Measurements from ENCODE around the gene ACTN4.

Gene ACTN4

GRCh38 chr19:38709671-38710415, 62.4 kb downstream of the ACTN4 start:
- POLR2A ChIA-PET: interaction anchor here (0.7 to 1.0 kb wide), 2 partner anchors 10 to 63 kb away, joined by 3 read pairs; partner anchors contain the start of gene ACTN4
- no peak for DNase-seq (ENCODE audit: low read depth, low spot score)
- H3K4me3 ChIP-seq (ENCODE audit: low read depth, low read length): no peak overlapping the region
- TF ChIP-seq, protein P1, sequence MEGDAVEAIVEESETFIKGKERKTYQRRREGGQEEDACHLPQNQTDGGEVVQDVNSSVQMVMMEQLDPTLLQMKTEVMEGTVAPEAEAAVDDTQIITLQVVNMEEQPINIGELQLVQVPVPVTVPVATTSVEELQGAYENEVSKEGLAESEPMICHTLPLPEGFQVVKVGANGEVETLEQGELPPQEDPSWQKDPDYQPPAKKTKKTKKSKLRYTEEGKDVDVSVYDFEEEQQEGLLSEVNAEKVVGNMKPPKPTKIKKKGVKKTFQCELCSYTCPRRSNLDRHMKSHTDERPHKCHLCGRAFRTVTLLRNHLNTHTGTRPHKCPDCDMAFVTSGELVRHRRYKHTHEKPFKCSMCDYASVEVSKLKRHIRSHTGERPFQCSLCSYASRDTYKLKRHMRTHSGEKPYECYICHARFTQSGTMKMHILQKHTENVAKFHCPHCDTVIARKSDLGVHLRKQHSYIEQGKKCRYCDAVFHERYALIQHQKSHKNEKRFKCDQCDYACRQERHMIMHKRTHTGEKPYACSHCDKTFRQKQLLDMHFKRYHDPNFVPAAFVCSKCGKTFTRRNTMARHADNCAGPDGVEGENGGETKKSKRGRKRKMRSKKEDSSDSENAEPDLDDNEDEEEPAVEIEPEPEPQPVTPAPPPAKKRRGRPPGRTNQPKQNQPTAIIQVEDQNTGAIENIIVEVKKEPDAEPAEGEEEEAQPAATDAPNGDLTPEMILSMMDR (IDR thresholded peaks at IDR 0.05; ENCODE audit: insufficient read depth, low read length, missing control alignments): no peak
- CTCF ChIA-PET: interaction anchor here (0.8 to 3.1 kb wide), 3 partner anchors 8 to 75 kb away, joined by 3 to 14 read pairs (median 4); no protein-coding TSS in a partner anchor

DNA sequence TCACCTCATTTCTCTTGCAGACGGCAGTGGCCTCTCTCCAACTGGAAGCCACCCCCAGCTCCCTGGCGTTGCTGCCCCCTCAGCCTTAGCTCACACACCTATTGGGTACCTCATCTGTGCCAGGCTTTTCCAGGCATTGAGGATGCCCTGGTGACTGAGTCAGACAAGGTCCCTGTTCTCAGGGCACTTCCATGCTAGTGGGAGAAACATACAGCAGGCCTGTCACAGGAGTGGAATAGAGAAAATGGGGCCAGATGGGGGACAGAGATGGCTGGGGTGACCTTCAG, 62.9 kb downstream of the ACTN4 start:
- no peak for DNase-seq (ENCODE audit: low read depth, low spot score)
- no peak overlapping the region for H3K4me3 ChIP-seq (ENCODE audit: low read depth, low read length)
- ChIA-PET POLR2A (interaction anchor here (1.0 kb wide), 1 partner anchor 63 kb away, joined by 3 read pairs; the partner anchor contains the start of gene ACTN4), CTCF (interaction anchor here (0.8 to 3.1 kb wide), 4 partner anchors 9 to 75 kb away, joined by 3 to 14 read pairs (median 4); no protein-coding TSS in a partner anchor)
- TF ChIP-seq, protein P1 (IDR thresholded peaks at IDR 0.05; ENCODE audit: insufficient read depth, low read length, missing control alignments): no peak

- POLR2A ChIA-PET: interaction anchor here (1.1 to 1.4 kb wide), 3 partner anchors 12 to 92 kb away, joined by 3 to 4 read pairs (median 3); partner anchors contain the start of gene EIF3K
These were observed 63.7 kb downstream of the ACTN4 start for GRCh38 chr19:38710928-38711725.

GRCh38 chr19:38711726-38712153, 64.3 kb downstream of the ACTN4 start:
- ChIA-PET CTCF (interaction anchor here (0.9 to 3.1 kb wide), 5 partner anchors 12 to 219 kb away, joined by 4 to 14 read pairs (median 4); partner anchors contain the start of genes MRPS12 and SARS2), POLR2A (interaction anchor here (1.1 to 1.4 kb wide), 3 partner anchors 11 to 93 kb away, joined by 3 to 4 read pairs (median 3); partner anchors contain the start of gene EIF3K)
- no peak for DNase-seq (ENCODE audit: low read depth, low spot score)
- TF ChIP-seq, protein P1 (IDR thresholded peaks at IDR 0.05; ENCODE audit: insufficient read depth, low read length, missing control alignments): peak; percentile 4
- no peak overlapping the region for H3K4me3 ChIP-seq (ENCODE audit: low read depth, low read length)

More at GRCh38 chr19:38710928-38711725, 63.7 kb downstream of the ACTN4 start:
- TF ChIP-seq, protein P1 (IDR thresholded peaks at IDR 0.05; ENCODE audit: insufficient read depth, low read length, missing control alignments): no peak
- no peak for DNase-seq (ENCODE audit: low read depth, low spot score)
- CTCF ChIA-PET: interaction anchor here (0.9 to 3.1 kb wide), 6 partner anchors 10 to 219 kb away, joined by 4 to 14 read pairs (median 4); partner anchors contain the start of genes MRPS12 and SARS2
- no peak overlapping the region for H3K4me3 ChIP-seq (ENCODE audit: low read depth, low read length)

DNA sequence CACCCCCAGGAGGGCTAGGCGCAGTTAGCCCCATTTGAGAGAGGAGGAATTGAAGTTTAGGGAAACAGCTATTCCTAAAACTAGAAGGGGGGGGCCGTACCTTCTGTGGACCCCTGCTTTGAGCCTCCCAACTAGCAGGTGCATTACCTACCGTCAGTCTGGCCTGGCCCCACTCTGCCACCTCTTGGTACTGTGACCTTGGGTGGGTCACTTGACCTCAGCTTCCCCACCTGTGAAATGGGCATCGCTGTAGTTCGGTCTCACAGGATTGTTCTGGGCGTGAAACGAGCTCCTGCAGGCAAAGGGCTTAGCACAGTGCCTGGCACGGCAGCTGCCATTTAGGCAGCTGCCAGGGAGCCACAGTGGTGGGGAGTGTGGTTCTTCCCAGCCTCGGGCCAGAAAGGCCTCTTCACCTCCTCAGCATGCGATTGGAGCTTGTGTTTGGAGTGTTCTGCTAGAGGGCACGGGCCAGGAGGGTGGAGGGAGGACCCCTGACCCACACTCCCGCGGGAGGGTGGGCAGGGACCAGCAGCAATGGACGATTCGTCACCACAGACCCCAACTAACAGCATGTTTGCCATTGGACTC, 64.8 kb downstream of the ACTN4 start:
- TF ChIP-seq, protein P1 (IDR thresholded peaks at IDR 0.05; ENCODE audit: insufficient read depth, low read length, missing control alignments): no peak
- CTCF ChIA-PET: interaction anchor here (0.9 to 3.1 kb wide), 2 partner anchors 77 to 218 kb away, joined by 4 to 14 read pairs; partner anchors contain the start of genes MRPS12 and SARS2
- POLR2A ChIA-PET: interaction anchor here (1.1 to 1.4 kb wide), 3 partner anchors 10 to 93 kb away, joined by 3 to 4 read pairs (median 3); partner anchors contain the start of gene EIF3K
- no peak for DNase-seq (ENCODE audit: low read depth, low spot score)
- no peak overlapping the region for H3K4me3 ChIP-seq (ENCODE audit: low read depth, low read length)

All from AG04449 (cell line).